GM10266 (cell line): ENCODE measurements around the gene ZBTB4.

Experiments
- DNase-seq: peaks from one replicate; pipeline ENCODE4 v3.0.0; 2012; ENCODE audit errors: extremely low spot score
- TF ChIP-seq, protein P1 (sequence below): IDR thresholded peaks from 2 replicates; pipeline ENCODE4 v1.5.1; 2012; ENCODE audit warnings: mild to moderate bottlenecking, low read depth; ENCODE audit not compliant: control insufficient read depth, insufficient read depth; ENCODE audit errors: missing control alignments

Gene ZBTB4

DNA sequence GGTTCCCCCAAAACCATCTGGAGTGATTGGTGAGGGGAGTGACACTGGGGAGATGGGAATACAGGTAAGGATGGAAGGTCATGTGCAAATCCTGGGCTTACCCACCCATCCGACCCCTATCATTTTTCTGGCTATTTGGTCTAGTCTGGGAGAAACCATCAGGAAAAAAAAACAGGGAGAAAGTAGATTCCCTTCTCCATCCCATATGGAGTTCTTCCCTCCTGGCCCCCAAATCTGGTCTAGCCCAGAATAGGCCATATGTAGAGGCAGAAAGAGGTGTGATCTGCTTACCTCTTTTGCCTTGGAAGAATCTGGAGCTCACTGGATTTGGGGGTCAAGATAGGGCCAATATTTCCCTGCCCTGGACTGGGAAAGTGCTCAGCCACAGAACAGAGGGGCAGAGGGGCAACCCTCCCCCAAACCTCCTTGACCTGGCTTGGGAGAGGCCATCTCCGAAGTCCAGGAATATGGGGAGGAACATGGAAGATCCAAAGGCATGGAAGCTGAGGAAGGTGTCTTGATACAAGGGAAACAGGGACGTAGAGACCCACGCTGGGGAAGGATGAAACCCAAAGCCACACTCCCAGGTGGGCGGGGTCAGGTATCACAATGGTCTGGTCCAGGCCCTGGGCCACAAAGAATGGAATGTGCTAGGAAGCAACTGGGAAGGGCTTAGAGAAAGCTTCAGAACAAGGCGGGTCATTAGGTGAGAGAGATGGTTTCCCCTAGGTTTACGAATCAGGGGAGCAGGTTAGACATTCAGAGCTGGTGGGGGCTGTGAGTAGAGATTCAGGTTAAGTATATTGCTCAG lies 18.4 kb downstream of the ZBTB4 start:
- TF ChIP-seq, protein P1, sequence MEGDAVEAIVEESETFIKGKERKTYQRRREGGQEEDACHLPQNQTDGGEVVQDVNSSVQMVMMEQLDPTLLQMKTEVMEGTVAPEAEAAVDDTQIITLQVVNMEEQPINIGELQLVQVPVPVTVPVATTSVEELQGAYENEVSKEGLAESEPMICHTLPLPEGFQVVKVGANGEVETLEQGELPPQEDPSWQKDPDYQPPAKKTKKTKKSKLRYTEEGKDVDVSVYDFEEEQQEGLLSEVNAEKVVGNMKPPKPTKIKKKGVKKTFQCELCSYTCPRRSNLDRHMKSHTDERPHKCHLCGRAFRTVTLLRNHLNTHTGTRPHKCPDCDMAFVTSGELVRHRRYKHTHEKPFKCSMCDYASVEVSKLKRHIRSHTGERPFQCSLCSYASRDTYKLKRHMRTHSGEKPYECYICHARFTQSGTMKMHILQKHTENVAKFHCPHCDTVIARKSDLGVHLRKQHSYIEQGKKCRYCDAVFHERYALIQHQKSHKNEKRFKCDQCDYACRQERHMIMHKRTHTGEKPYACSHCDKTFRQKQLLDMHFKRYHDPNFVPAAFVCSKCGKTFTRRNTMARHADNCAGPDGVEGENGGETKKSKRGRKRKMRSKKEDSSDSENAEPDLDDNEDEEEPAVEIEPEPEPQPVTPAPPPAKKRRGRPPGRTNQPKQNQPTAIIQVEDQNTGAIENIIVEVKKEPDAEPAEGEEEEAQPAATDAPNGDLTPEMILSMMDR = no peak
- DNase-seq = no peak

DNA sequence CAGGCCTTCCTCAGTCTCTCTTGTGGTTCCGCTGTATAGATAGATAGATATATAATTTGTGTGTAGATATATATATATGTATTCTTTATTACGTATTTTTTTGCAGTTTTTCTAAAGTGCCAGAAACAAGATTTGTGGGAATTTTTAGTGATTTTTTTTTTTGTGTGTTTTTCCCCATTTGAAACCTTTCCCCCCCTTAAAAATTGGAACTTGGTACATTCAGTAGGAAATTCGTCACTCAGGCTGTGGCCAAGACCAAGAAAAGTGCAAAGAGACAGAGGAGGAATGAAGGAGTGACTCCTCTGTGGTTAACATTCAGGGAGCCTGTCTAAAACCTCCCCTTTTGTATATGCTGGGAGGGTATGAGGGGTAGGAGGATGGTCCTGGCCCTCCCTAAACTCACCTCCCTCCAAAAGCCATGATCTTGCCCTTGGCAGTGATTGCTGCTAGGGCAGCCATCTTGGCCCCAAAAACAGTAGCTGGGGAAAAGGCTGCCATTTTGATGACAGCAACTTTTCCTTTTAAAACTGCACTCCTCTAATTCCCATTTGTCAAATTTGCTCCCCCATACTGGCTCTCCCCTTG lies 19.4 kb downstream of the ZBTB4 start:
- no peak for DNase-seq
- TF ChIP-seq, protein P1 = no peak

DNA sequence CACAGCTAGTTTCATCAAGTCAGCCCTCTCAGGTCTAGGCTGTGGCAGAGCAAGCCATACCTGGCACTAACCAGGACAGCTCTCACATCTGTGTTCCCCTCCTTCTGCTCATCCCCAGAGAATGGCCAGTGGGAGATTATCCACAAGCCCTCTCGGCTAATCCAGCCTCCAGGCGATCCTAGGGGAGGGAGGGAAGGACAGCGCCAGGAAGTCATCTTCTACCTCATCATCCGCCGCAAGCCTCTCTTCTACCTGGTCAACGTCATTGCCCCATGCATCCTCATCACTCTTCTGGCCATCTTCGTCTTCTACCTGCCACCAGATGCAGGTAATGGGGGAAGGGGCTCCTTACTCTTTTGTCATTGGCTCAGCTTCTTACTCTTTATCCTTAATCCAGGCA lies 31.0 kb downstream of the ZBTB4 start:
- TF ChIP-seq, protein P1 = no peak
- no peak for DNase-seq

DNA sequence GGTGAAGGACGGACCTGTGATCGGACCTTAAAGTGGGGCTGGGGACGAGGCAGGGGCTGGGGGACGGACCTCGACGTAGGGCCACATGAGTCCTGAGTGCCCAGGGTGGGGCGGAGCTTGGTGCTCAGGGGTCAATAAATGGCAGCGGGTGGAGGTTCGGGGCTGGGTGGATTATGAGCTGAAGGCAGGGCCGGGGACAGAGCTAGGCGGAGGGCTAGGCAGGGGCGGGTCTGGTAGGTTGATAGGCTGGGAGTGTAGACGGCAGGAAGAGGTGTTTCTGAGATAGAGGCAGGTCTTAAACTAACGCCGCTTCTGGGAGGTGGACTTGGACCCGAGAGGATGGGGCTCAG lies 33.8 kb downstream of the ZBTB4 start:
- peak; percentile 66 for DNase-seq

DNA sequence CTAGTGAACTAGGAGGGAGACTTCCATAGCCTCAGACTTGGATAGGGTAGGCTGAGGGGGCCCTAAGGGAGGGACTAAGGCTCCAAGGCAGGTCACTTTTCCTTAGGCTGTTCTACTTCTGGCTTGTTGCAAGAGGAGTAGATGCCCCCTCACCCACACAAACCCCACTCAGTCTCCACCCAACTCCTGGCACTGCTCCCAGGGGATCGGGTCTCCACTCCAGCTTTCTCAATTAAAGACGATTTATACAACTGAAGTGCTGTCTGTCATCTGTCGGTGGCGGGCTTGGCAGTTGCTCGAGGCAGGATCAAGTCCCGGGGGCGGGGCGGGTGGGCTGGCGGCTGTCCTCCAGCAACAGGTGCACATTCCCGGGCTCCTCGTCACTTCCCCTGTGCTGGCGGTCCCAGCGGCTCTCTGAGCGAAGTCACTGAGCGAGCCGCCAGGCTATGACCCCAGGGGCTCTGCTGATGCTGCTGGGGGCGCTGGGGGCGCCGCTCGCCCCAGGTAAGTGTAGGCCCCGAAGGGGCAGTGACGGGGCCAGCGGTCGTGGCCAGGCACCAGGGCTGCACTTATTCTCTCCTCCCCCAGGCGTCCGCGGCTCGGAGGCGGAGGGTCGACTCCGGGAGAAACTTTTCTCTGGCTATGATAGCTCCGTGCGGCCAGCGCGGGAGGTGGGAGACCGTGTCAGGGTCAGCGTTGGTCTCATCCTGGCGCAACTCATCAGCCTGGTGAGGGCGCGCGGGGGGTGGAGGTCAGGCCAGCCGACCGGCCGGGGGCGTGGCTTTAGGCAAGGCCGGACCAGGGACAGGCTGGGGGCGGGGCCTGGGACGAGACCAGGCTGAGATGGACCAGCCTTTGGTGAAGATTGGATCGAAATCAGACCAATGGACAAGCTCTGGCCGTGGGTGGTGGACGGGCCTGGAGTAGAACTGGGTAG lies 34.5 kb downstream of the ZBTB4 start, which contains the start of gene CHRNB1:
TSS of gene CHRNB1 (plus strand) at position 380 of the 937 bp plus-strand sequence. CDS start at position 447, 67 bp downstream.
- peak; percentile 77 for DNase-seq
- TF ChIP-seq, protein P1 = peak; percentile 32

More for the DNA sequence above, 33.8 kb downstream of the ZBTB4 start:
- TF ChIP-seq, protein P1 = no peak

DNA sequence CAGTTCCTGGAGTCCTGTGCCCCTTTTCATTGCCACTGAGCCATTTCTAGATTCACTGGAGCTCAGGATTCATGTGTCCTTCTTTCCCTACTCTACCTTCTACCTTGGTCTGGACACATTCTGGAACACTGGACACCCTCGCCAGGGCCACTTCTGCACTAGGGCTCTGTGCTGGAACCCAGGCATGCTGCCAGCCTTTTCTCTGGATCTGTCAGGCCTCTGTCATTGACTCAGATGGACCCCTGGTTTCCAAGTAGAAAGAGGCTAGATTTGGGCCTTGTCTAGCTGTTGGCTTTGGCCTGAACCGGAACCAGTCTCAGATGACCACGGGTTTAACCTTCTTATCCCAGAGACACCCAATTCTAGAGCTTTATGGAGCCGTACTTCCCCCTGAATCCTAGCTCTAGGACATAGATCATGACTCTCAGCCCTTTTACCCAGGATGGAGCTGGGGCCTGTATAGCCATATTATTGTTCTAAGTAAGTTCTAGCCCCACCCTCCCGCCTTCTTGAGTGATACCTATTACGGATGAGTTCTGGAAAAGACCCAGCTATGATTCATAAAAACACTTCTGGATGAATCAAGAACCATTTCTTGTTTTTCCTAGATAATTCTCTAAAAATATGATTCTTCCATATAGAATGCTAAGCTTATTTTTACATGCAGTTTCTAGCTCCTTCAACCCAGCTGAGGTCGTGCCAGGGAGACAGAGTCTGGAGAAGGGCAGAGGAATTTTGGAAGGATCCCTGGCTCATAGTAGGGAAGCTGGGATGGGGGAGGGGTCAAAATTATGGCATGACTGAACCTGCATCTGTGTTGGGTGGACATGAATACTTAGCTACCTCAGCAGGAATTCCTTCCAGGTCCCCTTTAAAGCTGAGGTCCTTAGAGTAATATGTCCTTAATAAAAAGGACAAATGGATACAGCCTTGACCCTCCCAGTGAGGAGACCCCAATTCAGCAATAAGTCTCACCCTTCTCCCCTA lies 35.6 kb downstream of the ZBTB4 start:
- no peak for DNase-seq
- TF ChIP-seq, protein P1 = no peak
